HepG2 (cell line): ENCODE measurements around the gene PCDHAC1. TPM values are rescaled to one million over a fixed set of nuclear protein-coding genes. Genes with fewer than 3 reads are reported as not detected.

Experiments used
- ATAC-seq: fragments of 200-7000 bp; cut with Tn5 transposase; 3 replicates; pipeline ENCODE4 v1.9.1; 2020; ENCODE audit warnings: mild to moderate bottlenecking, moderate library complexity
- BruUV-seq: library from RNA; stranded (reverse); fragments of 400-500 nt; replicated peaks from 2 replicates; lab custom pipeline; 2021; lab: Mats Ljungman, UMichigan
- CTCF ChIA-PET: fragments of 300-600 bp; formaldehyde crosslinking; extraction: SDS; loops from one replicate; lab custom pipeline; 2021; ENCODE audit warnings: low total read pairs, inconsistent platforms, low intra/inter-chr PET ratio; lab: Yijun Ruan, JAX
- POLR2A ChIA-PET: fragments of 350-600 bp; sonication (Branson Sonifier 250); formaldehyde crosslinking; loops from one replicate; lab custom pipeline; 2020; ENCODE audit warnings: antibody characterized with exemption, inconsistent platforms; lab: Yijun Ruan, JAX
- DNase-seq: peaks from one replicate; pipeline ENCODE4 v3.0.0-alpha.2; 2015; ENCODE audit warnings: low spot score
- FAIRE-seq: peaks from 3 replicates; lab custom pipeline; 2011; peaks lifted over from hg19 to GRCh38; lab: Jason Lieb, UNC
- H2AFZ ChIP-seq: one replicate; pipeline ENCODE4 v1.6.1; 2011; ENCODE audit warnings: low read length, inconsistent platforms
- H3K27ac ChIP-seq: fragments of 300-600 bp; 3 replicates; pipeline ENCODE4 v1.8.0; 2011; ENCODE audit warnings: mixed run types, mild to moderate bottlenecking, mixed read lengths, low read length, inconsistent platforms; ENCODE audit not compliant: insufficient read depth; ENCODE audit errors: extremely low read length
- H3K27me3 ChIP-seq, 2 experiments: fragments of 200-600 bp in 1 of 2; 2 replicates in 1 of 2; 3 replicates in 1 of 2; pipeline versions ENCODE4 v1.6.0 to v1.8.0; 2011; ENCODE audit warnings: low read length in 2 of 2, mild to moderate bottlenecking in 2 of 2, moderate library complexity in 2 of 2, inconsistent platforms in 1 of 2; ENCODE audit not compliant: insufficient read depth in 2 of 2, control insufficient read depth in 1 of 2
- H3K36me3 ChIP-seq, 2 experiments: fragments of 200-600 bp in 1 of 2; replicated peaks in 1 of 2; 2 replicates in 1 of 2; 3 replicates in 1 of 2; pipeline versions ENCODE4 v1.5.1 to v1.8.0; 2011; ENCODE audit warnings: low read length in 2 of 2, inconsistent platforms in 1 of 2; ENCODE audit not compliant: insufficient read depth in 2 of 2, control insufficient read depth in 1 of 2
- H3K4me1 ChIP-seq: 2 replicates; pipeline ENCODE4 v1.5.1; 2012; ENCODE audit warnings: low read length, inconsistent platforms; ENCODE audit not compliant: insufficient read depth
- H3K4me2 ChIP-seq: 2 replicates; pipeline ENCODE4 v1.6.0; 2011; ENCODE audit warnings: low read depth, low read length, inconsistent platforms
- H3K4me3 ChIP-seq, 3 experiments: fragments of 200-600 bp in 1 of 3; sonication (generic), shearing (Covaris generic) in 1 of 3; replicated peaks in 1 of 3; 2 replicates each; pipeline ENCODE4 v1.5.1; 2011 to 2016; ENCODE audit warnings: low read length in 3 of 3, inconsistent platforms in 2 of 3, low read depth in 2 of 3, mild to moderate bottlenecking in 2 of 3, control low read depth in 1 of 3, mixed read lengths in 1 of 3; ENCODE audit not compliant: insufficient read depth in 1 of 3
- H3K79me2 ChIP-seq: one replicate; pipeline ENCODE4 v1.6.1; 2011; ENCODE audit warnings: low read length, inconsistent platforms; ENCODE audit not compliant: insufficient read depth
- H3K9ac ChIP-seq: 2 replicates; pipeline ENCODE4 v1.6.0; 2011; ENCODE audit warnings: mild to moderate bottlenecking, low read depth, low read length, inconsistent platforms; ENCODE audit not compliant: insufficient read depth
- H3K9me3 ChIP-seq: 2 replicates; pipeline ENCODE4 v1.5.1; 2012; ENCODE audit warnings: mild to moderate bottlenecking, low read length
- H4K20me1 ChIP-seq: 2 replicates; pipeline ENCODE4 v1.6.0; 2011; ENCODE audit warnings: inconsistent platforms, mild to moderate bottlenecking, low read length, moderate library complexity; ENCODE audit not compliant: insufficient read depth
- MED13 ChIP-seq: sonication (generic); formaldehyde crosslinking; IDR thresholded peaks from 2 replicates; pipeline ENCODE4 v1.5.0; 2020; ENCODE audit warnings: missing genetic modification reagents
- PPARG ChIP-seq: conservative IDR thresholded peaks from 2 replicates; pipeline ENCODE4 v1.6.1; 2016; ENCODE audit warnings: missing biosample characterization, missing genetic modification reagents
- U2AF2 ChIP-seq: fragments of 200-400 bp; formaldehyde crosslinking; IDR thresholded peaks from 2 replicates; pipeline ENCODE4 v1.6.1; 2017; ENCODE audit warnings: low read depth, mild to moderate bottlenecking, low read length
- ZBTB42 ChIP-seq: sonication (generic); formaldehyde crosslinking; IDR thresholded peaks from 2 replicates; pipeline ENCODE4 v1.5.0; 2020; ENCODE audit warnings: mild to moderate bottlenecking, missing genetic modification reagents
- in situ Hi-C: cut with HindIII; loops from 2 replicates; pipeline ENCODE4 v1.10.0; 2017; ENCODE audit warnings: low pct_unique_long_range_greater_than_20kb; ENCODE audit not compliant: extremely low pct_ligation_motif_present
- intact Hi-C: fragments of 100-400 bp; cut with micrococcal nuclease; formaldehyde crosslinking; loops from one replicate; pipeline ENCODE4 v1.10.0; 2022; ENCODE audit not compliant: unreplicated experiment
- polyA plus RNA-seq, 8 experiments: library from polyadenylated mRNA; depleted of rRNA in 3 of 8; stranded (reverse) in 7 of 8; unstranded in 1 of 8; fragments of >200 nt; fragmentation: Illumina TruSeq in 4 of 8; extraction: Trizol in 4 of 8; gene quantifications; 2 replicates each; pipeline versions ENCODE4 v1.2.1 to v1.2.3, GENCODE V29; 2011 to 2016; ENCODE audit warnings: low read depth in 4 of 8, missing spikeins in 1 of 8, mixed read lengths in 1 of 8; ENCODE audit not compliant: insufficient read depth in 1 of 8
- total RNA-seq, 5 experiments: library from RNA; depleted of rRNA; stranded (reverse); fragments of >200 nt; fragmentation: Illumina TruSeq; extraction: Trizol; gene quantifications; 2 replicates each; pipeline ENCODE4 v1.2.3, GENCODE V29; 2016; ENCODE audit warnings: low read depth in 1 of 5
- TF ChIP-seq, protein P1 (sequence below): IDR thresholded peaks from 2 replicates; pipeline ENCODE4 v1.6.1; 2016
- TF ChIP-seq, protein P2 (sequence below), 2 experiments: sonication (generic) in 1 of 2; formaldehyde crosslinking in 1 of 2; IDR thresholded peaks; 2 replicates each; pipeline versions ENCODE4 v1.4.0 to v1.6.1; 2016 to 2020; ENCODE audit warnings: borderline replicate concordance in 1 of 2, low read depth in 1 of 2, mild to moderate bottlenecking in 1 of 2, missing genetic modification reagents in 1 of 2

Gene PCDHAC1
- total and polyA plus RNA-seq, 2 of the 13 experiments (the other 11 are each of a cell fraction or from before 2014, with no cell fraction given), result 0.04 TPM; not detected in 1

DNA sequence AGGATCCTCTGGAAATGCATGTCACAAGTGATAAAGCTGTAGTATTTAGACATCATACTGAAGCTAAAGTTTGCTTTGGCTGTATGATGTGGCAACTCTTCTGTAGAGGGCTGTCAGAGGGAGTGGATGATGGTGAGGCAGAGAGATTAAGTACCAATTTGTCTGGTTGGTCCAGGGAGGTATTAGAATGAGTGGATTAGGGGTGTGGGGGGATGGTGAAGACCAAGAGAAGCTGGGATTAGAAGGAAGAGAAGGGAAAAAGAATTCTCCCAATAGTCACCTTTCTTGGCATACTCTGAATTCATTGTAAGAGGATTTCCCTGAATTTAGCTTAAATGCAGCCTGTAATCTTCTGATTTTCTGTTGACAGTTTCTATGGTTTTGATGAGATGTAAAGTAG is 43.8 kb downstream of the PCDHAC1 start:
- Histone ChIP-seq H4K20me1 (no peaks in the 10 kb centered on the region), H3K27ac (no peak overlapping the region), H3K9me3 (no peaks in the 10 kb centered on the region), H3K4me1 (no peaks in the 10 kb centered on the region), H3K27me3 (peaks cover 0 to 15% of the 10 kb centered on the region in 2 experiments; a peak in 3 of 5 replicates), H3K9ac (no peak overlapping the region), H3K36me3 (no peaks in the 10 kb centered on the region), H2AFZ (no peak overlapping the region), H3K4me2 (no peak overlapping the region), H3K4me3 (no peak overlapping the region), H3K79me2 (no peaks in the 10 kb centered on the region)
- BruUV-seq, result no TSS peak
- no peak for FAIRE-seq
- intact Hi-C loops, result no loop called here
- CTCF ChIA-PET, result no interaction called here
- no peak for ATAC-seq
- TF ChIP-seq U2AF2 (no peak), PPARG (CRISPR knock-in tag) (no peak), MED13 (CRISPR knock-in tag) (no peak)
- in situ Hi-C loops, result no loop called here
- DNase-seq, result no peak
- POLR2A ChIA-PET, result no interaction called here

DNA sequence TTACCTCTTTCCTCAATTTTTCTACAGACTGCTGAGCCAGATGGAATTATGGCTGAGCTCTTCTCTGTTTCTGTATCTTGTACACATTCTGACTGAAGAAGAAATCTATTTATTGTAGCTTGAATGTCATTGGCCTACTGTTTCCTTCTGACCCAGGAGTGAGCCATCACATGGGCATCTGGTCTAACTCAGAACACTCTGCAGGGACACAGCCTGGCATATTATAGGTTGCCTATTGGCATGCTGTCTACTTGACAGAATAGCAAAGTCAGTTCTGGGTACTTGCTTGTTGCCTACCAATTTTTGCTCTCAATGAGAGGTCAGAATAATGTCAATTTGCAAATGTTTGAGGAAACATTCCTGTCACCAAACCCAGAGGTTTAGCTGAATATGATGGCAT is 47.5 kb downstream of the PCDHAC1 start:
- no peak for FAIRE-seq
- Histone ChIP-seq H3K27me3 (no peaks in the 10 kb centered on the region), H3K79me2 (no peaks in the 10 kb centered on the region), H3K4me2 (no peak overlapping the region), H3K27ac (no peak overlapping the region), H4K20me1 (no peaks in the 10 kb centered on the region), H3K4me1 (no peaks in the 10 kb centered on the region), H3K36me3 (no peaks in the 10 kb centered on the region), H3K9me3 (no peaks in the 10 kb centered on the region), H3K4me3 (no peak overlapping the region), H3K9ac (no peak overlapping the region), H2AFZ (no peak overlapping the region)
- no TSS peak for BruUV-seq
- DNase-seq, result no peak
- in situ Hi-C loops, result no loop called here
- ChIA-PET POLR2A (interaction anchor here (0.6 kb wide), 1 partner anchor 37 kb away, joined by 3 read pairs; no protein-coding TSS in a partner anchor), CTCF (no interaction called here)
- intact Hi-C loops, result no loop called here
- ATAC-seq, result no peak
- TF ChIP-seq ZBTB42, result no peak
- TF ChIP-seq, protein P1, sequence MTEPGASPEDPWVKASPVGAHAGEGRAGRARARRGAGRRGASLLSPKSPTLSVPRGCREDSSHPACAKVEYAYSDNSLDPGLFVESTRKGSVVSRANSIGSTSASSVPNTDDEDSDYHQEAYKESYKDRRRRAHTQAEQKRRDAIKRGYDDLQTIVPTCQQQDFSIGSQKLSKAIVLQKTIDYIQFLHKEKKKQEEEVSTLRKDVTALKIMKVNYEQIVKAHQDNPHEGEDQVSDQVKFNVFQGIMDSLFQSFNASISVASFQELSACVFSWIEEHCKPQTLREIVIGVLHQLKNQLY (CRISPR knock-in tag), result no peak
- TF ChIP-seq, protein P2, sequence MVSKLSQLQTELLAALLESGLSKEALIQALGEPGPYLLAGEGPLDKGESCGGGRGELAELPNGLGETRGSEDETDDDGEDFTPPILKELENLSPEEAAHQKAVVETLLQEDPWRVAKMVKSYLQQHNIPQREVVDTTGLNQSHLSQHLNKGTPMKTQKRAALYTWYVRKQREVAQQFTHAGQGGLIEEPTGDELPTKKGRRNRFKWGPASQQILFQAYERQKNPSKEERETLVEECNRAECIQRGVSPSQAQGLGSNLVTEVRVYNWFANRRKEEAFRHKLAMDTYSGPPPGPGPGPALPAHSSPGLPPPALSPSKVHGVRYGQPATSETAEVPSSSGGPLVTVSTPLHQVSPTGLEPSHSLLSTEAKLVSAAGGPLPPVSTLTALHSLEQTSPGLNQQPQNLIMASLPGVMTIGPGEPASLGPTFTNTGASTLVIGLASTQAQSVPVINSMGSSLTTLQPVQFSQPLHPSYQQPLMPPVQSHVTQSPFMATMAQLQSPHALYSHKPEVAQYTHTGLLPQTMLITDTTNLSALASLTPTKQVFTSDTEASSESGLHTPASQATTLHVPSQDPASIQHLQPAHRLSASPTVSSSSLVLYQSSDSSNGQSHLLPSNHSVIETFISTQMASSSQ (IDR thresholded peaks at IDR 0.05; ENCODE audit: low read depth), result no peak
- TF ChIP-seq, protein P2 (CRISPR knock-in tag; IDR thresholded peaks at IDR 0.05; ENCODE audit: borderline replicate concordance), result no peak
